HEK293T (cell line): ENCODE results near the gene SLC17A1.

Experiments
- CTCF ChIA-PET: fragments of 350-600 bp; formaldehyde crosslinking; extraction: SDS; loops from one replicate; lab custom pipeline; 2021; ENCODE audit warnings: antibody characterized with exemption, inconsistent platforms; lab: Yijun Ruan, JAX
- POLR2A ChIA-PET: fragments of 350-600 bp; formaldehyde crosslinking; extraction: SDS; loops from one replicate; lab custom pipeline; 2020; ENCODE audit warnings: antibody characterized with exemption, inconsistent platforms; lab: Yijun Ruan, JAX
- DNase-seq: peaks from one replicate; pipeline ENCODE4 v3.0.0; 2012; ENCODE audit warnings: mixed read lengths; ENCODE audit errors: extremely low spot score
- ARNT ChIP-seq: fragments of 450-650 bp; IDR thresholded peaks from 2 replicates; pipeline ENCODE4 v1.6.1; 2017; ENCODE audit warnings: mild to moderate bottlenecking
- BHLHE40 ChIP-seq: fragments of 450-650 bp; IDR thresholded peaks from 2 replicates; pipeline ENCODE4 v1.6.1; 2016; ENCODE audit warnings: mild to moderate bottlenecking, moderate library complexity, borderline replicate concordance
- CTBP1 ChIP-seq: fragments of 450-650 bp; IDR thresholded peaks from 2 replicates; pipeline ENCODE4 v1.6.1; 2016; ENCODE audit warnings: borderline replicate concordance
- ELF4 ChIP-seq: fragments of 450-650 bp; IDR thresholded peaks from 2 replicates; pipeline ENCODE4 v1.6.1; 2017; ENCODE audit warnings: antibody characterized with exemption
- FOXA1 ChIP-seq: fragments of 450-650 bp; IDR thresholded peaks from 2 replicates; pipeline ENCODE4 v1.6.1; 2016; ENCODE audit warnings: mild to moderate bottlenecking
- FOXK2 ChIP-seq: fragments of 450-650 bp; IDR thresholded peaks from 2 replicates; pipeline ENCODE4 v1.6.1; 2016; ENCODE audit warnings: mild to moderate bottlenecking
- FOXM1 ChIP-seq: fragments of 450-650 bp; IDR thresholded peaks from 2 replicates; pipeline ENCODE4 v1.6.1; 2017; ENCODE audit warnings: mild to moderate bottlenecking, borderline replicate concordance
- HDGF ChIP-seq: fragments of 450-650 bp; IDR thresholded peaks from 2 replicates; pipeline ENCODE4 v1.6.1; 2017; ENCODE audit warnings: antibody characterized with exemption, borderline replicate concordance
- L3MBTL2 ChIP-seq: fragments of 450-650 bp; conservative IDR thresholded peaks from 2 replicates; pipeline ENCODE4 v1.6.1; 2016; ENCODE audit warnings: mild to moderate bottlenecking
- LEF1 ChIP-seq: fragments of 450-650 bp; IDR thresholded peaks from 2 replicates; pipeline ENCODE4 v1.6.1; 2017; ENCODE audit warnings: mild to moderate bottlenecking, borderline replicate concordance
- NFRKB ChIP-seq: fragments of 450-650 bp; IDR thresholded peaks from 2 replicates; pipeline ENCODE4 v1.6.1; 2016; ENCODE audit warnings: mild to moderate bottlenecking, moderate library complexity
- PKNOX1 ChIP-seq: fragments of 450-650 bp; IDR thresholded peaks from 2 replicates; pipeline ENCODE4 v1.6.1; 2016
- SP1 ChIP-seq: fragments of 450-650 bp; IDR thresholded peaks from 2 replicates; pipeline ENCODE4 v1.6.1; 2017
- SUZ12 ChIP-seq: fragments of 450-650 bp; IDR thresholded peaks from 2 replicates; pipeline ENCODE4 v1.6.1; 2016; ENCODE audit warnings: mild to moderate bottlenecking
- TARDBP ChIP-seq: fragments of 450-650 bp; IDR thresholded peaks from 2 replicates; pipeline ENCODE4 v1.6.1; 2016
- ZNF384 ChIP-seq: fragments of 450-650 bp; IDR thresholded peaks from 2 replicates; pipeline ENCODE4 v1.6.1; 2016

The SLC17A1 gene

DNA sequence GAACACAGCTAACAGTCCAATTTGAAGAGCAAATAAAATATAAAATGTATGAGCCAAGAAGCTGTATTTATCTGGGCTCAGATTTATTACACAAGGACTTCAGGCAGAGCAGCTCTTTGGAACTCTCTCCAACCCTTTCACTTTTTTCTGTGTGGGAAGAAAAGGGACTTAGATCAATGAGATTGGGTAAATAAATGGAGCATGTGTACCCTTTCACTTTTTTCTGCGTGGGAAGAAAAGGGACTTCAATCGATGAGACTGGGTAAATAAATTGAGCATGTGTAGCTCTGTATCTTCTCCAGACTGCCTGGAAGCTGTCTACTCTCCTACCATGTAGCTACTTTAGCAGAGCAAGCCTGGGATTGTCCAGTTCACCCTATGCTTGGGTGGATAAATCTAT is 31.5 kb upstream of the SLC17A1 start:
- no peak for DNase-seq
- ChIA-PET POLR2A (no interaction called here), CTCF (no interaction called here)
- TF ChIP-seq FOXK2 (no peak), ELF4 (no peak), PKNOX1 (no peak), LEF1 (no peak), HDGF (no peak), CTBP1 (no peak), FOXA1 (no peak), SUZ12 (no peak), FOXM1 (no peak), L3MBTL2 (no peak), SP1 (no peak), ARNT (no peak), ZNF384 (no peak), NFRKB (no peak), TARDBP (no peak)

- ChIA-PET POLR2A (no interaction called here), CTCF (interaction anchor here (0.6 to 0.8 kb wide), 2 partner anchors 28 to 786 kb away, joined by 3 read pairs; no protein-coding TSS in a partner anchor)
- no peak for TF ChIP-seq HDGF
- DNase-seq = no peak
Observed at GRCh38 chr6:25862199-25862598, 30.3 kb upstream of the SLC17A1 start.

DNA sequence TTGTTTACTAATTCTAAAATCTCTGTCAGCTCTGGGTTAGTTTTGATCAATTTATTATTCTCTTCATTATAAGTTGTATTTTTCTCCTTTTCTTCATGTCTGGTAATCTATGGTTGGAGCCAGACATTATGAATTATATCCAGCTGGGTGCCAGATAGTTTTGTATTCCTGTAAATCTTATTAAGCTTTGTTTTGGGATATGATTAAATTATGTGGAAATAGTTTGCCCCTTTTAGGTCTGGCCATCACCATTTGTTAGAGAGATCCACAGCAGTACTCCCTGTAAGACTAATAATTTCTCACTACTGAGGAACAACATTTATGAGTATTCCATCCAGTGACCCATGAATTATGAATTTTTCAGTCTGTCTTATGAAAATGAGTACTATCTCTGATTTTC is 20.9 kb upstream of the SLC17A1 start:
- no peak for DNase-seq
- no peak for TF ChIP-seq FOXA1
- no peak for TF ChIP-seq SP1
- TF ChIP-seq L3MBTL2 = no peak
- TF ChIP-seq PKNOX1 = no peak
- ChIA-PET CTCF (no interaction called here), POLR2A (no interaction called here)

- CTCF ChIA-PET = no interaction called here
- TF ChIP-seq BHLHE40 (no peak), CTBP1 (no peak), PKNOX1 (no peak), ELF4 (no peak), SUZ12 (no peak)
- DNase-seq = no peak
- POLR2A ChIA-PET = no interaction called here
Observed at GRCh38 chr6:25851961-25852360, 20.1 kb upstream of the SLC17A1 start.

- CTCF ChIA-PET = no interaction called here
- POLR2A ChIA-PET = no interaction called here
Observed at GRCh38 chr6:25844518-25844917, 12.7 kb upstream of the SLC17A1 start.

DNA sequence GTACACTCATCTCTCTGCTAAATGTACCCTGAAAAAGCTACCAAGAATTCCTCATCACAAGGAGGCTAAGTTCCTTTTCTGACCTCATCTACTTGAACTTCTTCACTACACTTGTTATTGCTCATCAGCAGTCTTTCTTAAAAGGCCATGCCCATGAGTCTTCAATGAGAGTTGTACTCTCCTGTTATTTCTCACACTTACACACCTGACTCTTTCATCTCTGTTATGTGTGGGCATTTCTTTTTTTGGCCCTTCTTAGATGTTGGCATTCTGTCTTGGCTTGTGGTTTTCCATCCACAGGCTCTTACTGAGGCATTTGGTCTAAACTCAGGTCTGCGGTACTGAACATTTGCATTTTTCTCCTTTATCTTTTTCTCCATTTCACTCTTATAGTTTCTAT is 10.7 kb upstream of the SLC17A1 start:
- no peak for DNase-seq
- POLR2A ChIA-PET = no interaction called here
- CTCF ChIA-PET = no interaction called here
- TF ChIP-seq L3MBTL2 (no peak), FOXK2 (no peak), LEF1 (no peak), TARDBP (no peak), FOXM1 (no peak), SUZ12 (no peak), HDGF (no peak), ARNT (no peak), PKNOX1 (no peak), CTBP1 (no peak), BHLHE40 (no peak), ZNF384 (no peak), FOXA1 (no peak), SP1 (no peak), NFRKB (no peak), ELF4 (no peak)

More at GRCh38 chr6:25844518-25844917, 12.7 kb upstream of the SLC17A1 start:
- no peak for DNase-seq
- no peak for TF ChIP-seq TARDBP
- TF ChIP-seq ELF4 = no peak
- no peak for TF ChIP-seq ARNT
- no peak for TF ChIP-seq CTBP1
- no peak for TF ChIP-seq FOXM1
- TF ChIP-seq L3MBTL2 = no peak
- no peak for TF ChIP-seq PKNOX1
- no peak for TF ChIP-seq ZNF384
- TF ChIP-seq SUZ12 = no peak
- TF ChIP-seq BHLHE40 = no peak
